ENCODE measurements around the gene ARF5.

DNA sequence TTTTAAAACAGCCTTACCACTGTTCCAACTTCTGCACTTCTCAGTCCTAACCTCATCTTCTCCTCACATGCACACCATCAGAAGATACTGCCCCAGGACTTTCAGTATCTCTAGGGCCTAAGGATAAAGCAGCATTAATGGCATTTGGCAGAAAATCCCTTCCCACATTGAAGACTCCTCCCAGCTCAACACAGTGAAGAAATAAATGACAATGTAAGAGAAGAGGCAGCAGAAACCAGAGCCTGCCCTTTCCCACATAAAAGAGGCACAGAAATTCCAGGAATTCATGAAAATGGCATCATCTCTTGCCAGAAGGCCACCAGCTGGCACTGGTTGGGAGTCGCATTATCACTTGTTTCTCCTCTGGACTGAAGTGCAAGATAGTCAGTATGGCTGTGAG, 6.5 kb upstream of the ARF5 start:
- TF ChIP-seq, protein P1, sequence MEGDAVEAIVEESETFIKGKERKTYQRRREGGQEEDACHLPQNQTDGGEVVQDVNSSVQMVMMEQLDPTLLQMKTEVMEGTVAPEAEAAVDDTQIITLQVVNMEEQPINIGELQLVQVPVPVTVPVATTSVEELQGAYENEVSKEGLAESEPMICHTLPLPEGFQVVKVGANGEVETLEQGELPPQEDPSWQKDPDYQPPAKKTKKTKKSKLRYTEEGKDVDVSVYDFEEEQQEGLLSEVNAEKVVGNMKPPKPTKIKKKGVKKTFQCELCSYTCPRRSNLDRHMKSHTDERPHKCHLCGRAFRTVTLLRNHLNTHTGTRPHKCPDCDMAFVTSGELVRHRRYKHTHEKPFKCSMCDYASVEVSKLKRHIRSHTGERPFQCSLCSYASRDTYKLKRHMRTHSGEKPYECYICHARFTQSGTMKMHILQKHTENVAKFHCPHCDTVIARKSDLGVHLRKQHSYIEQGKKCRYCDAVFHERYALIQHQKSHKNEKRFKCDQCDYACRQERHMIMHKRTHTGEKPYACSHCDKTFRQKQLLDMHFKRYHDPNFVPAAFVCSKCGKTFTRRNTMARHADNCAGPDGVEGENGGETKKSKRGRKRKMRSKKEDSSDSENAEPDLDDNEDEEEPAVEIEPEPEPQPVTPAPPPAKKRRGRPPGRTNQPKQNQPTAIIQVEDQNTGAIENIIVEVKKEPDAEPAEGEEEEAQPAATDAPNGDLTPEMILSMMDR (conservative IDR thresholded peaks at IDR 0.05) = no peak
- TF ChIP-seq ZFX (IDR thresholded peaks at IDR 0.05) = no peak

Measured in C4-2B (cell line).